Posterior cingulate gyrus (tissue), 11 donors: ENCODE measurements around the gene LIMD2.

Experiments
- DNase-seq, 10 donors: peaks; one replicate each; pipeline versions ENCODE4 v3.0.0 to v3.0.0-alpha.2; 2020 to 2021; ENCODE audit warnings: mixed read lengths in 3 of 10
- intact Hi-C: fragments of 100-400 bp; cut with DNase I; formaldehyde crosslinking; loops from one replicate; pipeline ENCODE4 v1.15.1; 2023

The LIMD2 gene

DNA sequence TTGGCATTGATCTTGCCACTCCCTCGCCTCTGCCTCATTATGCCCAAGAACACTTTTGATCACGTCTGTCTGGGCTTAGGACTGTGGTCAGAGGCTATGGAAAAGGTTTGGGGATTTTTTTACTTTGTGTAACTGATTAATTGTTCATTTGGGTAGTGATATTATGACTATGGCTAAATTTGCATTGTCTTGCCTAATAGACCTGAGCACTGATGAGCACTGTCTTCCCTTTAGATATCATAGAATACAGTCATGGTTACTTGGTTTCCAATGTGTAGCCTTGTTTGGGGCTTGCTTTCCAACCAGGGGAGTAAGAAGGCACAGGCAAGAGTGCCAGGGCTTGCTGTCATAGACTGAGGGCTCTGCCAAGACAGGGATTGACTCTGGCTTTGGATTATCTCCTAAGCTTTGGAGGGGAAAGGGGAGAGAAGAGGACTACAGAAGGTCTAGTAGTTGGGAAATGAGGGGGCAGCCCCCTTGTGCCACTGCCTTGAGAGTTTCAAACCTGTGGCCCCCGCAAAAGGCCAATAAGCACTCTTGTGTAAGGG, 13.7 kb downstream of the LIMD2 start:
- no peak for DNase-seq
- intact Hi-C loops: no loop called here

DNA sequence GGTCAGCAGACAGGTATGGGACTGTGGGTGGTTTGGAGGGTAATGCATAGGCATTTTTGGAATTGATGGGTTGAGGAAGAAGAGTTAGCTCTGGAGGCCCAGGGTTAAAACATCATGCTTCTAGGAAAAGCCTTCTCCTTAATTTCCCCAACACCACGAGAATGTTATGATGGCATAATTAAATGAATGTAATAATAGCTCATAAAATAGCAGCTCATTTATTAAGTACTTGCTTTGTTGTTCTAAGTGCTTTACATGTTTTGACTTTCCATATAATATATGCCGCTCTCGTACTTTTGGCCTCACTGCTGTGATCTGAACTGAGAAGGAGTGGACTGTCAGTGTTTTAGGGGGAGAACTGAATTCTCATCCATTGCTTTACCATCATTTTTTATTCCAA, 14.3 kb downstream of the LIMD2 start:
- no peak for DNase-seq
- intact Hi-C loops: no loop called here

DNA sequence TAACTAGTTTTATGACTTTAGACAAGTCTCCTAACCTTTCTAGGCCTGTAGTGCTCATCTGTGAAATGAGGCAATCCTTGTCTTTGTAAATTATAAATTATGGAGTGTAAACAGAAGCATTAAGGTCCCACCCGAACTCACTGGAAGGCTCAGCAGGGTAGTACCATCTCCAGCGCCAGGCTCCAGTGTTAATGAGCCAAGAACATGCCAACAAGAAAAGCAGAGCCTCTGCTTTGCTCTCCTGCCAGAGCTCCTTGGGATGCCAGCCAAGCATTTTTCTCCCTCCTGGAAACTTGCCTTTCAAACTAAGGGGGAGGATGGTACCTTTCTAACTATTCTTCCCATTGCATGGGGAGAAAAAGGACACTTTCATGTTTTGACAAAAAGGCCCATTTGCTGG, 14.9 kb downstream of the LIMD2 start:
- peak in 4 of 10 donors; percentile 59 to 88 (median 78) for DNase-seq
- intact Hi-C loops: no loop called here

DNA sequence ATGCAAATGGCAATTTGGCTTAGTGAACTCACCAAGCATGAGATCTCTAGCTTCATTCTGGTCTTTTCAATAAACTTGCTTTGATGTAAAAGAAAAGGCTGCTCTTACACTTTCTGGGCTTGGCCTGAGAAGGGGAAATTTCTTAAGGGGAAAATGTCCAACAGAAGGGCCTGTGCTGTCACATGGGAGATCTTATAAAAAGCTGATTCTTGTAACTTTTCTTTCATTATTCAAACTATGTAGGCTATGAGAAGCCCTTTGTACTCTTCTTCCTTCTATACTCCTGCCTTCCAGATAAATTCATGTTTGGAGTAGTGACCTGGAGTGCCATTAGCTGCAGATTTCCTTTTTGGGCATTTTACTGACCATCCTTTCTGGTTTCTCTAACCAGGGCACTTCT, 16.9 kb downstream of the LIMD2 start:
- no peak for DNase-seq
- intact Hi-C loops: no loop called here

DNA sequence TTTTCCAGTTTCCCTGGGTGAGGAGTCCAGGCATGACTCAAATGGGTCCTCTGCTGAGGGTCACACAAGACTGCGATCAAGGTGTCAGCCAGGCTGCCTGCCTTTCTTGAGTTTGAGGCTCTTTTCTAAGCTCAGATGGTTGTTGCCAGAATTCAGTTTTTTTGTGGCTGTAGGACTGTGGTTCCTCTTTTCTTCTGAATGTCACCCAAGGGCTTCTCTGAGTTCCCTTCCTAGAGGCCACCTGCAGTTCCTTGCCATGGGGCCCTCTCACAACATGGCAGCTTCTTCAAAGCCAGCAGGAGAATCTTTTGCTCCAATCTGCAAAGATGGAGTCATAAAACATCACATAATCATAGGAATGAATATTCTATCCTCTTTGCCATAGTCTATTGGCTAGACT, 17.5 kb downstream of the LIMD2 start:
- intact Hi-C loops: no loop called here

DNA sequence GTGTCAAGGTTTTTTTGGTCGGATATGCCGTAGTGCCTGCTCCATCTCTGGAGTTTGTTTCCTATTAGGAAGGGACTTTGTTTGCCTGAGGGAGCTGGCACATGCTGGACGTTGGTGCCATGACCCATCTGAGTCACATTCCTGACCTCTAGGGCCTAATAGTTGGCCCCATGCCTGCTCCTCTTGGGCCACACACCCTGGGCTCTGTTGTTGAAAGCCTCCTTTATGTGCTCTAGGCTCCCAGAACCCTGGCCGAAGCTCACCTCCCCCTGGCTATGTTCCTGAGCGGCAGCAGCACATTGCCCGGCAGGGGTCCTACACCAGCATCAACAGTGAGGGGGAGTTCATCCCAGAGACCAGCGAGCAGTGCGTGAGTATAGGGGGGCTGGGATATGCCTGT, 18.4 kb downstream of the LIMD2 start:
- intact Hi-C loops: no loop called here
- no peak for DNase-seq

More for the DNA sequence above, 17.5 kb downstream of the LIMD2 start:
- DNase-seq: no peak

DNA sequence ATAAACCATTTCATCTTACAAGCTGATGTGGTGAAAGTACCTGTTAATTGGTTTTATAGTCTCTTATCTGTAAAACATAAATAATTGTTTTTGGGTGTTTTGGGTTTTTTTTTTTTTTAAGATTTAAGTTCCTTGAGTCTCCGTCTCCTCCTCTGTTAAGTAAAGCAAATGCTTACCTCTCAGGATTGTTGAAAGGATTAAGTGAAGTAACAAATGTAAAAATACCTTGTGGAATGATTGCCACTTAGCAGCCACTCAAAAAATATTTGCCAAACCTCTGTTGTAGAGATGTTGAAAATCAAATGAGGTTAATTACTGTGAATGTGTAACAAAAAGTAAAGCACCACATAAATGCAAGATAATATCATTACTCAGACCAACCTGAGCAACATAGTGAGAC, 19.2 kb downstream of the LIMD2 start:
- no peak for DNase-seq
- intact Hi-C loops: no loop called here

DNA sequence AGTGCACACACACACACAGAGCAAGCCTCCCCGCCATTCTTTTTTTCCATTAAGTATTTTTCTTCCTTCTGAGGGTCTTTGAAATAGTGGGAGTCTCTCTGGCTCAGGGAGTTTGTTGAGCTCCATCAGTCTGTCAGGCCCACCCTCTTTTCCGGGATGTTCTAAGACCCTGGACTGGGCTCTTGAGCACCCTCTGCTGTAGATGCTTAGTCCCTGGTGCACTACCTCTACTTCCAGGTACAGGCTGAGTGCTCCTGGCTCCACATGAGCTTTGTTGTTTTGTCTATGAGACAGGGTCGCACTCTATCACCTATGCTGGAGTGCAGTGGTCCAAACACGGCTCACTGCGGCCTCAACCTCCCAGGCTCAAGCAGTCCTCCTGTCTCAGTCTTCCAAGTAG, 20.7 kb downstream of the LIMD2 start:
- DNase-seq: no peak
- intact Hi-C loops: no loop called here

DNA sequence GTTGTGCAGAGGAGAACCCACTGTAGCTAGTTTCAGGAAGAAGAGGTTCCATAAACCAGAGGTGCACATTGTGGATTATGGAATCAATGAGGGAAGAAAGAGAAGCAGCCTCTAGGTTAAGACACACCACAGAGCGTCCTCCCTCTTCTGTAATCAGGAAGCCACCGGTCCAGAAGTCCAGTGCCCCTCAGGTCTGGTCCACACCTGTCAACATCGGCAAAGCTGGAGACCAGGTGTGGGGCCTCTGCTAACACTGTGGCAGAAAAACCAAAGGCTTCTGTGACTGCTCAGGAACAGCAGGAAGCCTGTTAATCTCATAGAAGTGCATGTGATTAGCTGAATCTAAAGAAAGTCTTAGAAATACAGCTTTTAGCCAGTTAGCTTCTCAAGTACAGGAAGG, 23.3 kb downstream of the LIMD2 start:
- DNase-seq: no peak
- intact Hi-C loops: no loop called here

DNA sequence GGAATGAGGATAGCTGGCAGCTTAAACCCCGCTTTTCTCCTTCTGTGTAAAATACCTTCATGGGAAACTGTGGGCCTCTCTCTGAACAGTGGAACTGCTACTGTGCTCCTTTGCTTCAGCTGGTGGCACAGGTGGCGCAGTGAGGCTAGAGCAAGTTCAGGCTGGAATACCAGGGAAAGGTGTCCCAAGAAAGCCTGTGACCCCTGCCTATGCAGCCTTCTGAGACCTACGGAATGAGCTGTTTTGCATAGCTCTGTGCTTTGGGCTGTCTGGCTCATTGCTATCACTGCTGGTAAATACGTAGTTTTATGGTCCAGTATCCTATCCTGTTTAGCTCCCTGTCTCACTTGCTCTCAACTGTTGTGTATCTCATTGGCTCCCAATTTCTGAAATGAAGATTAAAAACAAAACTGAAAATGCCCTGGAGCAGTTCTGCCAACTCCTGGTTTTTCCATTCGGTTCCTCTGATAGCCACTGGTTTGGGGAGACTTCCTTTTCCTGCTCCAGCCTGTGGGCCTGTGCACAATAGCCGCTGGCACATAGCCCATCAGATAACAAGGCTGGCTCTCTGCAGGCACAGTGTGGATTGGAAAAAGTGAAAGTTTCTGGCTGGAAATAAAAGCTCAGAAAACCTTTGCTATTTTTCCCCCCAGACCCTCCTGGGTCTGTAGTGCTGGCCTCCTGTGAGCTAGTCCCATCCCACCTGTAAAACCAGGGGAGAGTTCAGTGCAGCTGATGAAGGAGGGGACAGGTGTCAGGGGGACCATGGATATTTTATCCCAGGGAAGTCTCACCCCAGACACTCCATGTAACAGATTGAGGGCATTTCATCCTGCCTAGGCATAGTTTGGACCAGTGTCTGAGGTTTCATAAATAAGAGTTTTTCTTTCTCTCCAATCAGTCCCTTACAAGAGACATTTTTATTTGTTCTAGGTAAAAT, 24.0 kb downstream of the LIMD2 start:
- intact Hi-C loops: no loop called here

DNA sequence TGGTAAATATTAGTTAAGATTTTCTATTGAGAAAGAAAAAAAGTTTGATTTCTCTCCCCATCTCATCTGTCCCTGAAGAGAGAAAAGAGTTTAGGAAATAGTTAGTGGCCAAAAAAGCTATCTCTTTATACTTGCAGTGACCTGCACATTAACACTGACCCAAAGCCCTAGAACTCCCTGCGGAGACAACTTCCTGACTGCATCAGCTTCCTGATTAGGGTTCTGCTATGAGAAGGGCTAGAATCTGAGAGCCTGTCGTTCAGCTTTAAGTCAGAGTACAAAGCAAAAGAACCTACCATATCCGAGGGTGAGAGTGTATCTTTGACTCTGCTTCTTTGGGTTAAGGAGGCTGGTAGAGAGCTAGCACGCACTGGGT, 24.7 kb downstream of the LIMD2 start:
- no peak for DNase-seq
- intact Hi-C loops: no loop called here

More for the DNA sequence above, 24.0 kb downstream of the LIMD2 start:
- peak in 4 of 10 donors; percentile 46 to 87 (median 64) for DNase-seq

DNA sequence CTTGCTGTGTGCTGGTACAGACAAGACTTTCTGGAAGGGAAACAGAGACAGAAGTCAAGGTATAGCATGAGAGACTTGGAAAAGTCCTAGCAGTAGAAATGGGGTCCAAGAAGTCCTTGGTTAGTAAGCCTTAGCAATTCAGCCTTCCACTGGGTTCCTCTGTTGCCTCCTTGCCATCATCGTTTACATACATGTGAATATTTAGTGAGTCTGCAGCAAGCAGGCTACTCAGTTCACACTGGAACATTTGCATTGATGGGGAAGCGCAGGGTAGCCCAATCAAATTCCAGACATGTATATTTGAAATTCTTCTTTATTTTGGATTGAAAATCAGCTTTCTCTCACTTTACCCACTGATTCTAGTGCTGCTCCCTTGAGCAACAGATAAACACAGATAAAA, 27.1 kb downstream of the LIMD2 start:
- DNase-seq: no peak
- intact Hi-C loops: no loop called here

DNA sequence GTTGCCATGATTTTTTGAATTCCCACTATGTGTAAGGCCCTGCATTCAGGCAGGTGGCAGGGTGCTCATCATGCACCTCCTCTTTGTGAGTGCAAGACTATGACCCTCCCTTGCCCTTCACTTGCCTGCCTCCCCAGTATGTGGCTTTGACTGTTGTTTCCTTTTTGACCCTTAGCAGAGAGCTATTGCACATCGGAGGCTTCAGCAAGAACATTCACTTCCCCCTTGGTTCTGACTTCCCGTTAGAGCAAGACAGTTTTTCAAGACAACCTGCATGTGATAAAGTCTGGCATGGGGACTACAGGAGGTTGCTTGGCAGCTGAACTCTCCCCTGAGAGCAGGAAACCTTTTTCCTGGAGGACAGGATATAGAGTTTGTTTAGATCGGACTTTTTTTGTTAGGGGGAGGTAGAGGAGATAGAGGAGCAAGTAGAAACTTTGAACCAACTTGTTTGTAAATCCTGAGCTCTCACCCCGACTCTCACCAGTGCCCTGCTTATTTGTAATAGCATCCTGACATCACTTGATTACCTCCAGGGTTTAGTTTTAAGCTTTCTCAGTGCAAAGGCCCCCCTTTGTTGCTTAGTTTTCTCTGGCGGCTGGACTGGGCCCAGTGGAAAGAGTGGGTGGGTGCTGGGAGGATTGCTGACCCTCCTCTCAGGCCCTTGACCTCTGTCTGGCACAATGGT, 34.3 kb downstream of the LIMD2 start:
- DNase-seq: no peak
- intact Hi-C loops: no loop called here

DNA sequence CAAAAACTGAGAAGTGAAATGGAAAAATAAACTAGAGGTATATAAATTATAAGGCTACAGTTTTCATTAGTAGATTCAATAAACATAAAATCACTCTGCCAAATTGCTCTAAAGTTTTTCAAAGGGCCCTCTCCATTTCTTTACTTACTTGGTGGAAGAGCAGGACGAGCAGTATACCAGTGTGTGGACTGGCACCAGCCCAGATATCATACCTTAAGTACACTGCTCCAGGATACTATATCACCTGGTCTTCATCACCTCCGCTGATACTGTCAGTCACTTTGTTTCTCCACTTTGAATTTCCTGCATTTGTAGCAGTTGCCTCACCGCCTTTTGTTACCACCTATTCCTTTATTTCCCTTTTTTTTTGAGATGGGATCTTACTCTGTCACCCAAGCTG, 40.1 kb downstream of the LIMD2 start:
- intact Hi-C loops: no loop called here
- no peak for DNase-seq

DNA sequence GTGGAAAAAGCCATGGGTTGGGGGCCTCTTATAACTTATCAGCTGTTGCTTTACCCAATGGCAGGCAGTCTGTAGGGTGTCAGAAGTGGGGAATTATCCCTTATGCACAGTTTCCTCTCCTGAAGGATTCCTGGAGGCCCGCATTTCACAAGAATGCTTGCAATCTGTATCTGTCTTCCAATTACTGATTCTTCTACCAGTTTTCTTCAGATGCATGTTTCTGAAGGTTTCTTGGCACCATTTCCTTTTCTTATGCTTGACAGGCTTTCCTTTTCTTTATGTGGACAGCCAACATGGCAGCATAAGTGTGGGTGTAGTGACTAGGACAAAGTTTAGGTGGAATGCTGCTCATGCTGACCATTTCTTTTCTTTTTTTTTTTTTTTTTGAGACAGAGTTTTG, 41.6 kb downstream of the LIMD2 start:
- no peak for DNase-seq
- intact Hi-C loops: no loop called here

DNA sequence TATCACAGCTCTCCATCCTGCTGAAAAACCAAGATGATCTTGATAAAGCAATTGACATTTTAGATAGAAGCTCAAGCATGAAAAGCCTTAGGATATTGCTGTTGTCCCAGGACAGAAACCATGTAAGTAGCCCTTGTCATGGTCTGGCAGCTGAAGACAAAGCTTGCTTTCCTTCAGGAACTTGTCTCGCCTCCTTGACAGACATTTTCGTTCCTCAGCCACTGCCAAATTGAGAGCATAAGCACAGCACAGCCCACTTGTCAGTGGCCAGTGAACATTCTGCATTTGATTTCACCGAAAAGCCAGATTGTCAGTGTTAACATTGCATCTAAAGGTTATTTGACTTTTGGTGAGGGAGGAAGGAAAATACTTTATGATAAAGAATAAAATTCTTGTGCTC, 42.1 kb downstream of the LIMD2 start:
- intact Hi-C loops: no loop called here
- DNase-seq: no peak

DNA sequence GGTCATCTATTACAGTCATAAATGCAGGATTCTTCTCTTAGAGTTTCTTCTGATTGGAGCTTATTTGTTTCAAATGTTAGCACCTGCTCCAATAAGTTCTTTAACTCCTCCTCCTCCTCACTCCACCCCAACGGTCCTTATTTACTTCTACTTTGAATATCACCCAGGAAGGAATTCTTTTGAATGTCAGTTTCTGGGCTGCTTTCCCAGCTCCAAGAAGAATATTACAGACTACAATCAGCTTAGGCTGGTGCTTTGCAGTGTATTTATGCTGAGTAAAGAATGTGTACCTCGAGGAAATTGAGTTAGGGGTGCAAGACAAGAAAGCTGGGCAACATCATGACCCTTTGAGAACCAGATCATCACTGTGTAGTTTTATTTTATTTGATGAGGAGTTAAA, 46.9 kb downstream of the LIMD2 start:
- intact Hi-C loops: no loop called here
- DNase-seq: no peak

DNA sequence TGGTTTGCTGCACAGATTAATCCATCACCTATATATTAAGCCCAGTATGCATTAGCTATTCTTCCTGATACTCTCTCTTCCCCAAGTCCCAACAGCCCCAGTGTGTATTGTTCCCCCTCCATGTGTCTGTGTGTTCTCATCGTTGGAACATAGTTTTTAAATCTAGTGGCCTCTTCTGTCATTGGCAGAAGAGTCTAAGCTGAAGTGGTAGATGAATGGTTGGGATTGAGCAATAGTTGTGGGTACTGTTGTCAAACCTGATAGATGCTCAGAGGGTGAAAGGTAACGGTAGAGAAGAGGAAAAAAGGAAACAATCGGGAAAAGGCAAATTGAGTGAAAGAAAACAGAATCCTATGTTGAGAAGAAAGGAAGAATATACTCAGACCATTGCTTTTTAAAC, 47.8 kb downstream of the LIMD2 start:
- DNase-seq: no peak
- intact Hi-C loops: no loop called here

DNA sequence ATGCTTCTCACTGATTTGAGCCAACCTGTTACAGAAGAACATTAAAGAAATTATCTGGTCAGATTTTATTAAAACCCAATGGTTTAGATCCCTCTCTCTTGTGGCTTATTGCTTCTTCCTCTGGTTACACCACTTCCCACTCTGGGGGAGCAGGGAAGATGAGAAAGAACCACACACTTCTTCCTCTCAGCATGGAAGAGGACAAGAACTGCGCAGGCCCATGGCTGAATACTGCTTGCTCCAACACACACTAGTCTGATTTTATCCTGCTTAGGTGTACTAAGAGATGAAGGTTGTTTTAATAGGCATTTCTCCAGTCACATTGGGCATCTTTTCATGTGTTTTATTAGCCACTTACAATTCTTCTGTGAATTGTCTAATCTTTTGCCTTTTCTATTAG, 50.1 kb downstream of the LIMD2 start:
- intact Hi-C loops: no loop called here
- DNase-seq: no peak

DNA sequence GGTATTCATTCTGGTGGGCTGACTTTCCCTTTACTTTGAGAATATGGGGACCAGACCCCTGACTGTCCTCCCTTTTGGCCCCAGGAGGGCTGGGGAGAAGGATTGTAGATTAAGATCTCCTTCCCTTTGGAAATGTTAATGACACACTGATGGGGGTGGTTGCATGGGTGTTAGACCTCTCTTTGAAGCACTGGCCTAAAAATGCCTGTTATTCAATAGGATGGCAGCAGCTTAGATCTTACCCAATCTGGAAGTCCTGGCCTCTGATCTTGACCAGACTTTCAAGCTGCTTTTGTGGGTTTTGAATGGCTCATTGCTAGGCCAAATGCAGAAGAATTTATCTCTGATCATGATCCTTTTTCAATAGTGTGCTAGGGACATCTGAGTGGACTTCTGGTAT, 52.0 kb downstream of the LIMD2 start:
- intact Hi-C loops: no loop called here
- no peak for DNase-seq

DNA sequence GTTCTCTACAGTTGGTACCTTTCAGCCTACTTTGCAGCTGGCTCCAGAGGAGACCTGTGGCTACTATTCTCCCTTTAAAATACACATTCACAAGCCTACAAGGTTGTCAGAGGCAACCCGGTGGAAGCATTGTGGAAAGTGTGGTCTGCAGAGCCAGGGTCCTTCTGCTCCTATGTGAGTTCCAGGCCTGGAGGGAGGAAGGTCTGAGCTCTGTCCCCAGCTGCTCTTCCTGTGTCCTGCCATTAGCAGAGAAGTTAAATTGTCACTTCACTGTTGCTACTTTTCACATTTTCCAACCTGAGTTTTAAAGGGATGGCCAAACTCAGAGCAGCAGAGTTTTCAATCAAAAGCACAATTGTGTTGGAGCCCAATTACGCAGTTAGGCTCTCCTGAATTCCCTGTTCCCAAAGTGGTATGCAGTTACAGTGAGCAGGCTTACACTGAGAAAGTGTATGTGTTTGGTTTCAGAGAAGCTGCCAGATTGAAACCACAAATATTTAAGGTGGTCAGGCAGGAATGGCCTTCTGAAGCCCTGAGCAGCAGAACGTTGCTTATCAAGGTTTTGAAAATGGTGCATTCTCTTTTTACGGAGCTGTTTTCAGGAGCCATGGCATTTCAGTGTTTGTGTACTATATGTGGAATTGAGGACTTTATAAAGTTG, 52.7 kb downstream of the LIMD2 start:
- no peak for DNase-seq
- intact Hi-C loops: no loop called here
